ENCODE data around the gene AKAP17A.

The AKAP17A gene

DNA sequence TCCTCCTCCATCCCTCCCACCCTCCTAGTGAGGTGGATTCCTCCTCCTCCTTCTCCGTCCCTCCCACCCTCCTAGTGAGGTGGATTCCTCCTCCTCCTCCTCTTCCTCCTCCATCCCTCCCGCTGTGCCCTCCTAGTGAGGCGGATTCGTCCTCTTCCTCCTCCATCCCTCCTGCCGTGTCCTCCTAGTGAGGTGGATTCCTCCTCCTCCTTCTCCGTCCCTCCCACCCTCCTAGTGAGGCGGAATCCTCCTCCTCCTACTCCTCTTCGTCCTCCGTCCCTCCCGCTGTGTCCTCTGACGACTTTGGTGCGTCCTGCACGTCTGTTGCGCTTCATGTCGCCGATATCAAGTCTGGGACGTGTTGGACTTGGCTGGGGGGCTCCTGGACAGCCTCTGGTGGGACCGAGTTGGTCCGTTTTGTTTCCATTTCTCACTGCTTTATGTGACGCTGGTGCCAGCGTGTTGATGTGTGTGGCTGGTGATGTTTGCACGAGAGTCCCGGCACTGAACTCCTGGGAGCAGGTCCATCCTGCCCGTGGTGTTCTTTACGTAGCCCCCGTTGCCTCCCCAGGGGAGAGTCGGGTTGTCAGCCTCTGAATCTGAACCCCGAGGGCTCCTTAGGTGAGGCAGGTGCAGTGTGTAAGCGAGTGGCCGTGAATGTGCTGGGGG lies 5.4 kb downstream of the AKAP17A start:
- no peak for DNase-seq (ENCODE audit: low read depth)
- TF ChIP-seq, protein P1, sequence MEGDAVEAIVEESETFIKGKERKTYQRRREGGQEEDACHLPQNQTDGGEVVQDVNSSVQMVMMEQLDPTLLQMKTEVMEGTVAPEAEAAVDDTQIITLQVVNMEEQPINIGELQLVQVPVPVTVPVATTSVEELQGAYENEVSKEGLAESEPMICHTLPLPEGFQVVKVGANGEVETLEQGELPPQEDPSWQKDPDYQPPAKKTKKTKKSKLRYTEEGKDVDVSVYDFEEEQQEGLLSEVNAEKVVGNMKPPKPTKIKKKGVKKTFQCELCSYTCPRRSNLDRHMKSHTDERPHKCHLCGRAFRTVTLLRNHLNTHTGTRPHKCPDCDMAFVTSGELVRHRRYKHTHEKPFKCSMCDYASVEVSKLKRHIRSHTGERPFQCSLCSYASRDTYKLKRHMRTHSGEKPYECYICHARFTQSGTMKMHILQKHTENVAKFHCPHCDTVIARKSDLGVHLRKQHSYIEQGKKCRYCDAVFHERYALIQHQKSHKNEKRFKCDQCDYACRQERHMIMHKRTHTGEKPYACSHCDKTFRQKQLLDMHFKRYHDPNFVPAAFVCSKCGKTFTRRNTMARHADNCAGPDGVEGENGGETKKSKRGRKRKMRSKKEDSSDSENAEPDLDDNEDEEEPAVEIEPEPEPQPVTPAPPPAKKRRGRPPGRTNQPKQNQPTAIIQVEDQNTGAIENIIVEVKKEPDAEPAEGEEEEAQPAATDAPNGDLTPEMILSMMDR (conservative IDR thresholded peaks at IDR 0.05; ENCODE audit: low read depth, low read length), result no peak
- H3K4me3 ChIP-seq (ENCODE audit: low read length), result no peak overlapping the region

DNA sequence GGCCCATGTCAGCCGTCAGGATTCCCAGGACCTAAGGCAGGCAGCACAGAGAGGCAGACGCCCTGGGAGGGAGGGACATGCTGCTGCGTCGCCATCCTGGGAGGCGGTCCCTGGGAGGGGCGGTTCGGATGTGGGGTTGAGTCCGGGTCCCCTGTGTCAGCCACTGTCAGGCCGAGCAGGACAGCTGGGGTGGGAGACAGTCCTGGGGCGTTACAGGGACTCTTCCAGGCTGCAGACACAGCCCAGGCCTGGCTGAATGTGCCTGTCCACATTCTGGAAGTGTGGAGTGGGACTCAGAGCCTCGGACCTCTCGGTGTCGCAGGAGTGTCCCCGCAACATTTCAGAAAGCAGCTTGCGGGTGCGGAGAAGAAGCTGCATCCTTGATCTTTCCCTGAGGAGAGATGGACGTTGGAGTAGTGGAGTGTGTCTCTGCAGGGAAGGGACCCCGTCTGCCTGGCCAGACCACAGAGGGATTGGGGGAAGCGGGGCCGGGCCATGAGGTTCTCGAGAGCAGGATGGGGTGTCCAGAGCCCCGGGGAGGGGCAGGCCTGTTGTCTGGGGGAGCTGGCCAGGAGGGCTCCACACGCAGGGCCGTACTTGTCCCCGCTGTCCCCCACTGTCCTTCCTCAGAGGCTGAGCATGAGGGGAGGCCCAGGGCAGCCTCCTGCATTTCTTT lies 6.1 kb downstream of the AKAP17A start:
- H3K4me3 ChIP-seq (ENCODE audit: low read length), result no peak overlapping the region
- TF ChIP-seq, protein P1 (conservative IDR thresholded peaks at IDR 0.05; ENCODE audit: low read depth, low read length), result no peak
- no peak for DNase-seq (ENCODE audit: low read depth)

DNA sequence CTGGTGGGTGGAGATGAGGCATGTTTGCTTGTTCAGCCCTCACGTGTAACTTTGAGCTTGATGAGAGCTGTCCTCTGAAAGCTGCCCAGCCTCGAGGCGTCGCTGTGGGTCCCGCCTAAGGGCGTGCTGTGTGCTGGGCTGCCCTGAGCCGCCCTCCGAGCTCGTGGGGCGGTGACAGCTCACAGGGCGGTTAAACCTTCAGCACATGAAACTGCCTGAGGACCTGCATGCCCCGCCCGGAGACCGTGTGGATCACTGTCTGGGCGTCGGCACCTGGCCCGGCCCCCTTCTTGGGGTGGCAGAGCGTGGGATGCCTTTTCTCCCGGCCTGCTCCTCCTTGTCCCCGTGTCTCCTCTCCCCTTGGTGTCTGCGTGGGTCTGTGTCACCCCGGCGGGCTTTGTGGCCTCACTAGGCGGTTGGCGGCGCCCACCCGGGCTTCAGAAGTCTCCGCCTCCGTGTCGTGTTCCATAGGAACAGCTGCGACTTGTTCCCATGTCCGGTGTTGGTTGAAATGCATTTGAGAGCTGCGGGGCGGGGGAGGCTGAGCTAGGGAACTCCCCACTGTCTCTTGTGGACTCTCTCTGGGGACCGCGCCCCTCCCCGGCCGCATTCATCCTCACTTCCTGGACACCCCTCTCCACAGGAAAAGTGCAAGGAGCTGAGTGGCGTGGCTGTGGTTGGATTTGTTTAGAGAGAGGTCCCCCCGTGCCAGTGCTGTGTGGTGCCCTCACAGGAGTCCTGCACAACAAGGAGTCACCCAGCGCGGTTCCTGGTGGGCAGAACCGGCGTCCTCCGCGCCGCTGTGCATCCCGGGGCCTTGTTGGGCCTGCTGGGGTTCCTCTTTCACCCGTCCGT lies 6.8 kb downstream of the AKAP17A start:
- no peak for DNase-seq (ENCODE audit: low read depth)
- TF ChIP-seq, protein P1 (conservative IDR thresholded peaks at IDR 0.05; ENCODE audit: low read depth, low read length), result no peak
- no peak overlapping the region for H3K4me3 ChIP-seq (ENCODE audit: low read length)

- TF ChIP-seq, protein P1 (conservative IDR thresholded peaks at IDR 0.05; ENCODE audit: low read depth, low read length), result no peak
- no peak for DNase-seq (ENCODE audit: low read depth)
- H3K4me3 ChIP-seq (ENCODE audit: low read length), result no peak overlapping the region
These were observed 7.7 kb downstream of the AKAP17A start for GRCh38 chrX:1598876-1599790.

DNA sequence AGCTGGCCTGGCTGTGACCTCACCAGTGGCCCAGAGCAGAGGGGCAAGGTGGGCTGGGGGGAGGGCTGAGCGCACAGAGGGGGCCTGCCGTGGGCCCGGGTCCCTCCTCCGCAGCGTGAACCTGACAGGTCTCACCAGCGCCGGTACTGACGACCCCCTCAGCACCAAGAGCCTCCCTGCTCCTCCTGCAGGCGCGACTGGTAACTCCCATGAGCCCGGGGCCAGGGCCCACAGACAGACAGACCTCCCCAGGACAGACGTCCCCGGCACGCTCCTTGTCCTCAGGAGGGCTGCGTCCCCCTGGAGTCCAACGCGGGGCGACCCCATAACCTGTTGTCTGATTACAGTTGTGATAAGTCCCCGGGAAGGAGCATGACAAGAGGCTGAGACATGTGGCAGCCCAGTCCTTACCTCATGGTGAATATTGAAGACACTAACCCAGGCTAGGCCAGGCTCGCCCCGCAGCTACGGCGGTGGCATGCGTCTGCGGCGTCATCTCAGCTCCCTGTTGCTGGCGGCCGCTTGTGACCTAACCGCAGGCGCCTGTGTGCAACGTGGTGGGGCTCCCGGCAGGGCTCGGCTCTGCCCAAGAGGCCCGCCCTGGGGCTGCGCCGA lies 8.5 kb downstream of the AKAP17A start:
- no peak for DNase-seq (ENCODE audit: low read depth)
- no peak overlapping the region for H3K4me3 ChIP-seq (ENCODE audit: low read length)
- TF ChIP-seq, protein P1 (conservative IDR thresholded peaks at IDR 0.05; ENCODE audit: low read depth, low read length), result no peak

GRCh38 chrX:1600406-1601050 lies 9.1 kb downstream of the AKAP17A start:
- TF ChIP-seq, protein P1 (conservative IDR thresholded peaks at IDR 0.05; ENCODE audit: low read depth, low read length), result no peak
- H3K4me3 ChIP-seq (ENCODE audit: low read length), result no peak overlapping the region
- no peak for DNase-seq (ENCODE audit: low read depth)

All from retinal pigment epithelial cell (primary cell).